GM23338 (cell line): ENCODE measurements around the gene RNF130. TPM values are rescaled to one million over a fixed set of nuclear protein-coding genes. Genes with fewer than 3 reads are reported as not detected.

Experiments used
- ATAC-seq: fragments of 200-7000 bp; cut with Tn5 transposase; 3 replicates; pipeline ENCODE4 v1.9.1; 2020
- DNase-seq: peaks from one replicate; pipeline ENCODE4 v3.0.0-alpha.2; 2015; ENCODE audit warnings: low spot score
- H2AFZ ChIP-seq: fragments of 200-600 bp; sonication (generic); 2 replicates; pipeline ENCODE4 v1.8.0; 2016; ENCODE audit warnings: antibody characterized with exemption, mild to moderate bottlenecking, moderate library complexity
- H3F3A ChIP-seq: fragments of 200-600 bp; sonication (generic); replicated peaks from 2 replicates; pipeline ENCODE4 v1.8.0; 2017; ENCODE audit warnings: antibody characterized with exemption, mixed run types, low read depth
- H3K27ac ChIP-seq: fragments of 200-600 bp; sonication (generic); 2 replicates; pipeline ENCODE4 v1.6.1; 2016; ENCODE audit warnings: low read depth
- H3K27me3 ChIP-seq: fragments of 200-600 bp; sonication (generic); 2 replicates; pipeline ENCODE4 v1.8.0; 2016; ENCODE audit warnings: mild to moderate bottlenecking, mixed run types, moderate library complexity; ENCODE audit not compliant: insufficient read depth
- H3K36me3 ChIP-seq: fragments of 200-600 bp; sonication (generic); 2 replicates; pipeline ENCODE4 v1.8.0; 2016; ENCODE audit warnings: mild to moderate bottlenecking; ENCODE audit not compliant: insufficient read depth
- H3K4me1 ChIP-seq: fragments of 200-600 bp; sonication (generic); 2 replicates; pipeline ENCODE4 v1.8.0; 2016; ENCODE audit warnings: mild to moderate bottlenecking, moderate library complexity; ENCODE audit not compliant: insufficient read depth
- H3K4me2 ChIP-seq: fragments of 200-600 bp; sonication (generic); 2 replicates; pipeline ENCODE4 v1.7.1; 2017; ENCODE audit warnings: mixed run types
- H3K4me3 ChIP-seq: fragments of 200-600 bp; sonication (generic); 2 replicates; pipeline ENCODE4 v1.6.1; 2016; ENCODE audit warnings: mixed run types
- H3K79me2 ChIP-seq: fragments of 200-600 bp; sonication (generic); replicated peaks from 2 replicates; pipeline ENCODE4 v1.8.0; 2017; ENCODE audit warnings: mild to moderate bottlenecking; ENCODE audit not compliant: insufficient read depth
- H3K9me2 ChIP-seq: fragments of 200-600 bp; sonication (generic); 2 replicates; pipeline ENCODE4 v1.8.0; 2017; ENCODE audit not compliant: insufficient read depth
- H4K20me1 ChIP-seq: fragments of 200-600 bp; sonication (generic); replicated peaks from 2 replicates; pipeline ENCODE4 v1.8.0; 2017; ENCODE audit warnings: mild to moderate bottlenecking; ENCODE audit not compliant: insufficient read depth
- H3K27ac Mint-ChIP-seq: 2 replicates; pipeline ENCODE4 v1.8.0; 2020; ENCODE audit warnings: inconsistent platforms, mild to moderate bottlenecking, moderate library complexity, mixed read lengths
- H3K27me3 Mint-ChIP-seq: 3 replicates; pipeline ENCODE4 v1.8.0; 2022; ENCODE audit warnings: low read depth, mild to moderate bottlenecking, moderate library complexity, mixed read lengths, inconsistent platforms; ENCODE audit not compliant: insufficient read depth, poor library complexity
- H3K36me3 Mint-ChIP-seq: 3 replicates; pipeline ENCODE4 v1.8.0; 2021; ENCODE audit warnings: low read depth, mild to moderate bottlenecking, inconsistent platforms, moderate library complexity, mixed read lengths
- H3K4me1 Mint-ChIP-seq: 3 replicates; pipeline ENCODE4 v1.8.0; 2020; ENCODE audit warnings: mild to moderate bottlenecking, inconsistent platforms, mixed read lengths
- H3K4me3 Mint-ChIP-seq: 3 replicates; pipeline ENCODE4 v1.8.0; 2021; ENCODE audit warnings: moderate library complexity, mild to moderate bottlenecking, inconsistent platforms, mixed read lengths
- H3K9me3 Mint-ChIP-seq: 3 replicates; pipeline ENCODE4 v1.8.0; 2020; ENCODE audit warnings: moderate library complexity, mild to moderate bottlenecking, inconsistent platforms, mixed read lengths
- CREB1 ChIP-seq: fragments of 250-450 bp; sonication (Bioruptor Pico); IDR thresholded peaks from 2 replicates; pipeline ENCODE4 v1.5.0; 2020; ENCODE audit warnings: low read depth, mild to moderate bottlenecking, moderate library complexity
- EZH2 ChIP-seq: fragments of 200-600 bp; sonication (generic); IDR thresholded peaks from one replicate; pipeline ENCODE4 v1.8.0; 2017; ENCODE audit warnings: antibody characterized with exemption, mild to moderate bottlenecking, low read depth; ENCODE audit not compliant: unreplicated experiment
- EZH2phosphoT487 ChIP-seq: fragments of 200-600 bp; sonication (generic); IDR thresholded peaks from one replicate; pipeline ENCODE4 v1.8.1; 2018; ENCODE audit warnings: antibody characterized with exemption; ENCODE audit not compliant: unreplicated experiment
- JUNB ChIP-seq: IDR thresholded peaks from one replicate; pipeline ENCODE4 v1.6.1; 2016; ENCODE audit warnings: antibody characterized with exemption; ENCODE audit not compliant: unreplicated experiment
- NANOG ChIP-seq: IDR thresholded peaks from 2 replicates; pipeline ENCODE4 v1.6.1; 2016; ENCODE audit warnings: antibody characterized with exemption, borderline replicate concordance
- polyA plus RNA-seq: library from polyadenylated mRNA; unstranded; fragments of >200 nt; fragmentation: Nextera tagmentation; extraction: Ambion mirVana; gene quantifications from 2 replicates; pipeline ENCODE4 v1.2.1, GENCODE V29; 2016
- total RNA-seq: library from RNA; depleted of rRNA; stranded (reverse); fragments of >200 nt; shearing (Covaris generic); gene quantifications from 2 replicates; pipeline ENCODE4 v1.2.3, GENCODE V29; 2014
- TF ChIP-seq, protein P1 (sequence below): IDR thresholded peaks from one replicate; pipeline ENCODE4 v1.6.1; 2018; ENCODE audit warnings: antibody characterized with exemption; ENCODE audit not compliant: unreplicated experiment
- TF ChIP-seq, protein P2 (sequence below): fragments of 250-450 bp; sonication (Bioruptor Pico); IDR thresholded peaks from 2 replicates; pipeline ENCODE4 v1.5.0; 2020; ENCODE audit warnings: mild to moderate bottlenecking, moderate library complexity
- TF ChIP-seq, protein P3 (sequence below): IDR thresholded peaks from 2 replicates; pipeline ENCODE4 v1.6.1; 2016; ENCODE audit warnings: antibody characterized with exemption
- TF ChIP-seq, protein P4 (sequence below), 2 experiments: fragments of 200-600 bp in 1 of 2; sonication (generic) in 1 of 2; conservative IDR thresholded peaks; 2 replicates each; pipeline versions ENCODE4 v1.5.1 to v1.6.1; 2016 to 2017; ENCODE audit warnings: antibody characterized with exemption in 2 of 2, low read depth in 2 of 2, mild to moderate bottlenecking in 2 of 2, moderate library complexity in 1 of 2

The RNF130 gene
- total and polyA plus RNA-seq, 2 experiments from 2014 or later: 60.1 to 97.3 TPM

DNA sequence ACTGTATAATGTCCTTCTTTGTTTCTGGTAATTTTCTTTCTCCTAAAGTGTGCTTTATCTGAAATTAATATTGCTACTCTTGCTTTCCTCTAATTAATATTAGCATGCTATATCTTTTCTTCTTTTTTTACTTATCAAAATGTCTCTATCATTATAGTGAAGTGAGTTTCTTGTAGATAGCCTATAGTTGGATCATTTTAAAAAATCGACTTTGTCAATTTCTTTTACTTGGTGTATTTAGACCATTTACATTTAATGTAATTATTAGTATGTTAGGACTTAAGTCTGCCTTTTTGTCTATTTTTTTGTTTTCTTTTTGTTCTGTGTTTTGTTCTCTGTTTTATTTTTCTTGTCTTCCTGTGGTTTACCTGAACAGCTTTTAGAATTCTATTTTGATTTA, 35.4 kb upstream of the RNF130 start:
- TF ChIP-seq, protein P1, sequence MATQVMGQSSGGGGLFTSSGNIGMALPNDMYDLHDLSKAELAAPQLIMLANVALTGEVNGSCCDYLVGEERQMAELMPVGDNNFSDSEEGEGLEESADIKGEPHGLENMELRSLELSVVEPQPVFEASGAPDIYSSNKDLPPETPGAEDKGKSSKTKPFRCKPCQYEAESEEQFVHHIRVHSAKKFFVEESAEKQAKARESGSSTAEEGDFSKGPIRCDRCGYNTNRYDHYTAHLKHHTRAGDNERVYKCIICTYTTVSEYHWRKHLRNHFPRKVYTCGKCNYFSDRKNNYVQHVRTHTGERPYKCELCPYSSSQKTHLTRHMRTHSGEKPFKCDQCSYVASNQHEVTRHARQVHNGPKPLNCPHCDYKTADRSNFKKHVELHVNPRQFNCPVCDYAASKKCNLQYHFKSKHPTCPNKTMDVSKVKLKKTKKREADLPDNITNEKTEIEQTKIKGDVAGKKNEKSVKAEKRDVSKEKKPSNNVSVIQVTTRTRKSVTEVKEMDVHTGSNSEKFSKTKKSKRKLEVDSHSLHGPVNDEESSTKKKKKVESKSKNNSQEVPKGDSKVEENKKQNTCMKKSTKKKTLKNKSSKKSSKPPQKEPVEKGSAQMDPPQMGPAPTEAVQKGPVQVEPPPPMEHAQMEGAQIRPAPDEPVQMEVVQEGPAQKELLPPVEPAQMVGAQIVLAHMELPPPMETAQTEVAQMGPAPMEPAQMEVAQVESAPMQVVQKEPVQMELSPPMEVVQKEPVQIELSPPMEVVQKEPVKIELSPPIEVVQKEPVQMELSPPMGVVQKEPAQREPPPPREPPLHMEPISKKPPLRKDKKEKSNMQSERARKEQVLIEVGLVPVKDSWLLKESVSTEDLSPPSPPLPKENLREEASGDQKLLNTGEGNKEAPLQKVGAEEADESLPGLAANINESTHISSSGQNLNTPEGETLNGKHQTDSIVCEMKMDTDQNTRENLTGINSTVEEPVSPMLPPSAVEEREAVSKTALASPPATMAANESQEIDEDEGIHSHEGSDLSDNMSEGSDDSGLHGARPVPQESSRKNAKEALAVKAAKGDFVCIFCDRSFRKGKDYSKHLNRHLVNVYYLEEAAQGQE: no peak
- TF ChIP-seq, protein P2, sequence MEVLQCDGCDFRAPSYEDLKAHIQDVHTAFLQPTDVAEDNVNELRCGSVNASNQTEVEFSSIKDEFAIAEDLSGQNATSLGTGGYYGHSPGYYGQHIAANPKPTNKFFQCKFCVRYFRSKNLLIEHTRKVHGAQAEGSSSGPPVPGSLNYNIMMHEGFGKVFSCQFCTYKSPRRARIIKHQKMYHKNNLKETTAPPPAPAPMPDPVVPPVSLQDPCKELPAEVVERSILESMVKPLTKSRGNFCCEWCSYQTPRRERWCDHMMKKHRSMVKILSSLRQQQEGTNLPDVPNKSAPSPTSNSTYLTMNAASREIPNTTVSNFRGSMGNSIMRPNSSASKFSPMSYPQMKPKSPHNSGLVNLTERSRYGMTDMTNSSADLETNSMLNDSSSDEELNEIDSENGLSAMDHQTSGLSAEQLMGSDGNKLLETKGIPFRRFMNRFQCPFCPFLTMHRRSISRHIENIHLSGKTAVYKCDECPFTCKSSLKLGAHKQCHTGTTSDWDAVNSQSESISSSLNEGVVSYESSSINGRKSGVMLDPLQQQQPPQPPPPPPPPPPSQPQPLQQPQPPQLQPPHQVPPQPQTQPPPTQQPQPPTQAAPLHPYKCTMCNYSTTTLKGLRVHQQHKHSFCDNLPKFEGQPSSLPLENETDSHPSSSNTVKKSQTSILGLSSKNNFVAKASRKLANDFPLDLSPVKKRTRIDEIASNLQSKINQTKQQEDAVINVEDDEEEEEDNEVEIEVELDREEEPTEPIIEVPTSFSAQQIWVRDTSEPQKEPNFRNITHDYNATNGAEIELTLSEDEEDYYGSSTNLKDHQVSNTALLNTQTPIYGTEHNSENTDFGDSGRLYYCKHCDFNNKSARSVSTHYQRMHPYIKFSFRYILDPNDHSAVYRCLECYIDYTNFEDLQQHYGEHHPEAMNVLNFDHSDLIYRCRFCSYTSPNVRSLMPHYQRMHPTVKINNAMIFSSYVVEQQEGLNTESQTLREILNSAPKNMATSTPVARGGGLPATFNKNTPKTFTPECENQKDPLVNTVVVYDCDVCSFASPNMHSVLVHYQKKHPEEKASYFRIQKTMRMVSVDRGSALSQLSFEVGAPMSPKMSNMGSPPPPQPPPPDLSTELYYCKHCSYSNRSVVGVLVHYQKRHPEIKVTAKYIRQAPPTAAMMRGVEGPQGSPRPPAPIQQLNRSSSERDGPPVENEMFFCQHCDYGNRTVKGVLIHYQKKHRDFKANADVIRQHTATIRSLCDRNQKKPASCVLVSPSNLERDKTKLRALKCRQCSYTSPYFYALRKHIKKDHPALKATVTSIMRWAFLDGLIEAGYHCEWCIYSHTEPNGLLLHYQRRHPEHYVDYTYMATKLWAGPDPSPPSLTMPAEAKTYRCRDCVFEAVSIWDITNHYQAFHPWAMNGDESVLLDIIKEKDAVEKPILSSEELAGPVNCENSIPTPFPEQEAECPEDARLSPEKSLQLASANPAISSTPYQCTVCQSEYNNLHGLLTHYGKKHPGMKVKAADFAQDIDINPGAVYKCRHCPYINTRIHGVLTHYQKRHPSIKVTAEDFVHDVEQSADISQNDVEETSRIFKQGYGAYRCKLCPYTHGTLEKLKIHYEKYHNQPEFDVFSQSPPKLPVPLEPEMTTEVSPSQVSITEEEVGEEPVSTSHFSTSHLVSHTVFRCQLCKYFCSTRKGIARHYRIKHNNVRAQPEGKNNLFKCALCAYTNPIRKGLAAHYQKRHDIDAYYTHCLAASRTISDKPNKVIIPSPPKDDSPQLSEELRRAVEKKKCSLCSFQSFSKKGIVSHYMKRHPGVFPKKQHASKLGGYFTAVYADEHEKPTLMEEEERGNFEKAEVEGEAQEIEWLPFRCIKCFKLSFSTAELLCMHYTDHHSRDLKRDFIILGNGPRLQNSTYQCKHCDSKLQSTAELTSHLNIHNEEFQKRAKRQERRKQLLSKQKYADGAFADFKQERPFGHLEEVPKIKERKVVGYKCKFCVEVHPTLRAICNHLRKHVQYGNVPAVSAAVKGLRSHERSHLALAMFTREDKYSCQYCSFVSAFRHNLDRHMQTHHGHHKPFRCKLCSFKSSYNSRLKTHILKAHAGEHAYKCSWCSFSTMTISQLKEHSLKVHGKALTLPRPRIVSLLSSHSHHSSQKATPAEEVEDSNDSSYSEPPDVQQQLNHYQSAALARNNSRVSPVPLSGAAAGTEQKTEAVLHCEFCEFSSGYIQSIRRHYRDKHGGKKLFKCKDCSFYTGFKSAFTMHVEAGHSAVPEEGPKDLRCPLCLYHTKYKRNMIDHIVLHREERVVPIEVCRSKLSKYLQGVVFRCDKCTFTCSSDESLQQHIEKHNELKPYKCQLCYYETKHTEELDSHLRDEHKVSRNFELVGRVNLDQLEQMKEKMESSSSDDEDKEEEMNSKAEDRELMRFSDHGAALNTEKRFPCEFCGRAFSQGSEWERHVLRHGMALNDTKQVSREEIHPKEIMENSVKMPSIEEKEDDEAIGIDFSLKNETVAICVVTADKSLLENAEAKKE: no peak
- no peak for TF ChIP-seq EZH2
- TF ChIP-seq, protein P3, sequence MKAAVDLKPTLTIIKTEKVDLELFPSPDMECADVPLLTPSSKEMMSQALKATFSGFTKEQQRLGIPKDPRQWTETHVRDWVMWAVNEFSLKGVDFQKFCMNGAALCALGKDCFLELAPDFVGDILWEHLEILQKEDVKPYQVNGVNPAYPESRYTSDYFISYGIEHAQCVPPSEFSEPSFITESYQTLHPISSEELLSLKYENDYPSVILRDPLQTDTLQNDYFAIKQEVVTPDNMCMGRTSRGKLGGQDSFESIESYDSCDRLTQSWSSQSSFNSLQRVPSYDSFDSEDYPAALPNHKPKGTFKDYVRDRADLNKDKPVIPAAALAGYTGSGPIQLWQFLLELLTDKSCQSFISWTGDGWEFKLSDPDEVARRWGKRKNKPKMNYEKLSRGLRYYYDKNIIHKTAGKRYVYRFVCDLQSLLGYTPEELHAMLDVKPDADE: no peak
- no peak for TF ChIP-seq EZH2phosphoT487
- TF ChIP-seq, protein P4, sequence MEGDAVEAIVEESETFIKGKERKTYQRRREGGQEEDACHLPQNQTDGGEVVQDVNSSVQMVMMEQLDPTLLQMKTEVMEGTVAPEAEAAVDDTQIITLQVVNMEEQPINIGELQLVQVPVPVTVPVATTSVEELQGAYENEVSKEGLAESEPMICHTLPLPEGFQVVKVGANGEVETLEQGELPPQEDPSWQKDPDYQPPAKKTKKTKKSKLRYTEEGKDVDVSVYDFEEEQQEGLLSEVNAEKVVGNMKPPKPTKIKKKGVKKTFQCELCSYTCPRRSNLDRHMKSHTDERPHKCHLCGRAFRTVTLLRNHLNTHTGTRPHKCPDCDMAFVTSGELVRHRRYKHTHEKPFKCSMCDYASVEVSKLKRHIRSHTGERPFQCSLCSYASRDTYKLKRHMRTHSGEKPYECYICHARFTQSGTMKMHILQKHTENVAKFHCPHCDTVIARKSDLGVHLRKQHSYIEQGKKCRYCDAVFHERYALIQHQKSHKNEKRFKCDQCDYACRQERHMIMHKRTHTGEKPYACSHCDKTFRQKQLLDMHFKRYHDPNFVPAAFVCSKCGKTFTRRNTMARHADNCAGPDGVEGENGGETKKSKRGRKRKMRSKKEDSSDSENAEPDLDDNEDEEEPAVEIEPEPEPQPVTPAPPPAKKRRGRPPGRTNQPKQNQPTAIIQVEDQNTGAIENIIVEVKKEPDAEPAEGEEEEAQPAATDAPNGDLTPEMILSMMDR (conservative IDR thresholded peaks at IDR 0.05; ENCODE audit: low read depth in 2 of 2): no peak
- no peak for TF ChIP-seq NANOG
- TF ChIP-seq CREB1 (CRISPR knock-in tag): no peak
- TF ChIP-seq JUNB: no peak

More for the DNA sequence above, 35.4 kb upstream of the RNF130 start:
- no peaks in the 10 kb centered on the region for H3F3A ChIP-seq
- no peaks in the 10 kb centered on the region for H3K9me2 ChIP-seq
- Mint-ChIP-seq H3K4me3 (no peak overlapping the region), H3K9me3 (peaks cover 22% of the 10 kb centered on the region), H3K36me3 (peaks cover 9% of the 10 kb centered on the region; the same call in 2 of the 3 replicates), H3K4me1 (peaks cover 6% of the 10 kb centered on the region), H3K27me3 (peaks cover 4% of the 10 kb centered on the region), H3K27ac (no peak overlapping the region)
- no peak for DNase-seq
- no peak overlapping the region for H3K4me3 ChIP-seq
- no peaks in the 10 kb centered on the region for H3K79me2 ChIP-seq
- no peaks in the 10 kb centered on the region for H3K27me3 ChIP-seq
- H3K36me3 ChIP-seq: 0 out of 2 replicates have a peak, but pooled peaks cover 6% of the 10 kb centered on the region
- H3K27ac ChIP-seq: no peak overlapping the region
- ATAC-seq: no peak
- H3K4me1 ChIP-seq: no peaks in the 10 kb centered on the region
- no peaks in the 10 kb centered on the region for H4K20me1 ChIP-seq
- H2AFZ ChIP-seq: no peak overlapping the region
- no peak overlapping the region for H3K4me2 ChIP-seq
